Activated T-helper 2 cell treated with anti-CD3 and anti-CD28 coated beads, Interferon-gamma antibody, Interleukin-2, Interleukin-4, amounts not matched to agents 10 μg/mL and 5 μg/mL and 100 μg/mL, durations not matched to agents 14 hours and 24 hours and 36 hours (primary cell): ENCODE data around the gene PTER. TPM values are rescaled to one million over a fixed set of nuclear protein-coding genes. Genes with fewer than 3 reads are reported as not detected.

ENCODE experiments used
- DNase-seq: peaks from one replicate; pipeline ENCODE4 v3.0.0; 2021; ENCODE audit warnings: low spot score
- H3K27ac Mint-ChIP-seq: one replicate; pipeline ENCODE4 v1.8.0; 2021; ENCODE audit warnings: mixed read lengths
- H3K27me3 Mint-ChIP-seq: one replicate; pipeline ENCODE4 v1.8.0; 2021; ENCODE audit warnings: low read depth, mixed read lengths
- H3K36me3 Mint-ChIP-seq: one replicate; pipeline ENCODE4 v1.8.0; 2021; ENCODE audit warnings: low read depth, mixed read lengths
- H3K4me1 Mint-ChIP-seq: one replicate; pipeline ENCODE4 v1.8.0; 2021; ENCODE audit warnings: low read depth, mixed read lengths
- H3K4me3 Mint-ChIP-seq: one replicate; pipeline ENCODE4 v1.8.0; 2021; ENCODE audit warnings: low read depth, mild to moderate bottlenecking, moderate library complexity, mixed read lengths
- H3K9me3 Mint-ChIP-seq: one replicate; pipeline ENCODE4 v1.8.0; 2021; ENCODE audit warnings: mixed read lengths
- intact Hi-C: fragments of 100-400 bp; cut with micrococcal nuclease; formaldehyde crosslinking; loops from one replicate; pipeline ENCODE4 v1.15.1; 2023
- total RNA-seq: library from RNA; stranded (reverse); gene quantifications from 2 replicates; pipeline ENCODE4 v1.2.3, GENCODE V29; 2022

PTER gene
- total RNA-seq, 1 donor from 2014 or later, result 19.9 TPM

- no peaks in the 10 kb centered on the region for H3K9me3 Mint-ChIP-seq
- intact Hi-C loops, result loop anchor here (2.0 kb wide), 1 partner anchor 84 kb away; the partner anchor contains the start of gene PTER
- H3K27me3 Mint-ChIP-seq, result peaks cover 52% of the 10 kb centered on the region
- H3K4me3 Mint-ChIP-seq, result peak overlapping the region; percentile 30
- H3K4me1 Mint-ChIP-seq, result peaks cover 4% of the 10 kb centered on the region
- DNase-seq, result peak; percentile 11
- no peak overlapping the region for H3K27ac Mint-ChIP-seq
- peaks cover 3% of the 10 kb centered on the region for H3K36me3 Mint-ChIP-seq
Observed at GRCh38 chr10:16520900-16521299, 84.1 kb downstream of the PTER start.

GRCh38 chr10:16521311-16522016 lies 84.7 kb downstream of the PTER start, which contains the start of gene C1QL3:
Gene C1QL3 (minus strand): TSS chr10:16521879. CDS start chr10:16521065, 814 bp downstream.
- Mint-ChIP-seq H3K36me3 (peaks cover 3% of the 10 kb centered on the region), H3K4me1 (peaks cover 4% of the 10 kb centered on the region), H3K27me3 (peaks cover 52% of the 10 kb centered on the region), H3K27ac (peak within 1 kb of the TSS; percentile 35), H3K9me3 (no peaks in the 10 kb centered on the region), H3K4me3 (peak within 1 kb of the TSS; percentile 84)
- DNase-seq, result peak; percentile 23
- intact Hi-C loops, result loop anchor here (2.0 kb wide), 1 partner anchor 85 kb away; the partner anchor contains the start of gene PTER

- DNase-seq, result no peak
- no peaks in the 10 kb centered on the region for H3K36me3 Mint-ChIP-seq
- no peak overlapping the region for H3K27ac Mint-ChIP-seq
- intact Hi-C loops, result no loop called here
- no peaks in the 10 kb centered on the region for H3K9me3 Mint-ChIP-seq
- H3K4me1 Mint-ChIP-seq, result no peaks in the 10 kb centered on the region
- H3K4me3 Mint-ChIP-seq, result no peak overlapping the region
- H3K27me3 Mint-ChIP-seq, result peaks cover 31% of the 10 kb centered on the region
Observed at GRCh38 chr10:16527452-16527851, 90.6 kb downstream of the PTER start.

DNA sequence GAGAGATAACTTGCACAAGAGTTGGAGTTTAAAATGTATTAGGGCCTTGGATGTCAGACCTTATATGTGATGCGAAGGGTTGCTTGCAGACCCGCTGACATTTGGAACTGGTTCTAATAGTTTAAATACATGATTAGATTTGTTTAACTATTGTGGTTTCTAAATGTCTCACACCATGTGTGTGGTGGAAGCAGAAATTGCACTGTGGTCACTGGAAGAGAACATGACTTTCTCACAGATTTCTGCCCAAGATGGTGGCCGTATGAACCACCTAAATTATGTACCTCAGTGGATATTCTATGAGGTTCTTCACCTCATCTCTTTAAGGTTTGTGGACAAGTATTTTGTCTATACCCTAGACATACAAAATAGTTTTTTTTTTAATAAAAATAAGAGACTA lies 93.0 kb downstream of the PTER start:
- H3K36me3 Mint-ChIP-seq, result no peaks in the 10 kb centered on the region
- DNase-seq, result no peak
- H3K27ac Mint-ChIP-seq, result no peak overlapping the region
- no peaks in the 10 kb centered on the region for H3K4me1 Mint-ChIP-seq
- H3K9me3 Mint-ChIP-seq, result no peaks in the 10 kb centered on the region
- H3K27me3 Mint-ChIP-seq, result peaks cover 10% of the 10 kb centered on the region
- intact Hi-C loops, result no loop called here
- H3K4me3 Mint-ChIP-seq, result no peak overlapping the region

DNA sequence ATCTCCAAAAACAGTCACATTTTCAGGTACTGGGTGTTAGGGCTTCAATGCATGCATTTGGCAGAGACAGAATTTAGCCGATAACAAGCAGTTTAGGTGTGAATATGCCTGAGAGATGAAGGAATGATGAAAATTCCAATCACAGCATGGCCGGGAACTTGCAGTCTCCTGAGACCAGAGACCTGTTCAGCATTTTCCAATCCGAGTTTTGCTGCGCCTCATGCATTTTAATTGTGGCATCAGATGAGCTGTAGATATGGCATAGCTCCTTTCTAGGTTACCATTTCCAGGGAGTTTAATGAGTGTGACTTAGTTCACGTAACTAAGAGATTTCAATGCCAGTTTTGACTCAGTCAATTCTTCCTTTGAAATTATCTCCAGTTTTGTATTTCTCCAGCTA lies 99.3 kb downstream of the PTER start:
- Mint-ChIP-seq H3K4me3 (no peak overlapping the region), H3K36me3 (no peaks in the 10 kb centered on the region), H3K27ac (no peak overlapping the region), H3K9me3 (no peaks in the 10 kb centered on the region), H3K4me1 (no peaks in the 10 kb centered on the region), H3K27me3 (peaks cover 6% of the 10 kb centered on the region)
- intact Hi-C loops, result no loop called here
- no peak for DNase-seq

DNA sequence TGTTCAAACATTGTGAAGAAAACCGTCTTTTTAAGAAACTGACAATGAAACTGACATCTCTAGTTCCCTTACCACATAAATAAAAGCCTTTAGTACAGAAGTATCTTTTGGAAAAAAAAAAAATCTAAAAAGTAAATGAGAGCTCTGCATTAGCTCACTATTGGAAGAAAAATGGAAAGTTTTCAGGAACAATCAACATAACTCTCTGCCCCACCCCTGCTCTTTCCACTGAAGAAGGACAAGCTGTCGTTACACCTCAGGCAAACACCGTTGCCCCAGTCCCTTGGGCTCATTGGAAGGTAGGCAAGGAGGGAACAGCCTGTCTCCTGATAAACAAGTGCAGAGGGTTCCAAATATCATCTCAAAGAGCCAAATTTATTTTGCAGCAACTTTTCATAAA lies 107.3 kb downstream of the PTER start:
- Mint-ChIP-seq H3K36me3 (no peaks in the 10 kb centered on the region), H3K27ac (no peak overlapping the region), H3K4me3 (no peak overlapping the region), H3K27me3 (peaks cover 4% of the 10 kb centered on the region), H3K9me3 (no peaks in the 10 kb centered on the region), H3K4me1 (no peaks in the 10 kb centered on the region)
- DNase-seq, result no peak
- intact Hi-C loops, result no loop called here

DNA sequence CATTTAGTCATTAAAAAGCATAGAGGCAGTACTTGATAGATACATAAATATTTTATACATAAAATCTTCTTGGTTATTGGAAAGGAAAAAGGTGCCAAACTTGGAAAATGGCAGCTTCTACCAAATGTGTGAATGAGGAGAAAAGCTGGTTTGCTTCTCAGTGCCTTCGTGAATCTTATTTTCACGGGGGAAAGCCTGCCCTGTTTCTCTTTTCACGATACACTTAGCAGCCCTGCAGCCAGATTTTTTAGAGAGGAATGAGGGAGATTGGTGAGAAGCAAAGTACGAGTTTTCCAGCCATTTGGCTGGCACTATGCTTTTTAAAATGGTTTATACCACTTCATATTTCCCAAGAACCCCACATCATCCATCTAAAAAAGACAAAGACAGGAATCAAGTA lies 107.8 kb downstream of the PTER start:
- H3K9me3 Mint-ChIP-seq, result no peaks in the 10 kb centered on the region
- peaks cover 4% of the 10 kb centered on the region for H3K27me3 Mint-ChIP-seq
- intact Hi-C loops, result no loop called here
- no peaks in the 10 kb centered on the region for H3K36me3 Mint-ChIP-seq
- DNase-seq, result no peak
- H3K4me3 Mint-ChIP-seq, result no peak overlapping the region
- no peak overlapping the region for H3K27ac Mint-ChIP-seq
- no peaks in the 10 kb centered on the region for H3K4me1 Mint-ChIP-seq

GRCh38 chr10:16545116-16545736 lies 108.4 kb downstream of the PTER start:
- Mint-ChIP-seq H3K4me1 (no peaks in the 10 kb centered on the region), H3K9me3 (no peaks in the 10 kb centered on the region), H3K4me3 (no peak overlapping the region), H3K27ac (no peak overlapping the region), H3K36me3 (no peaks in the 10 kb centered on the region), H3K27me3 (no peaks in the 10 kb centered on the region)
- no peak for DNase-seq
- intact Hi-C loops, result loop anchor here (5.0 kb wide), 1 partner anchor 643 kb away; no protein-coding TSS in a partner anchor

DNA sequence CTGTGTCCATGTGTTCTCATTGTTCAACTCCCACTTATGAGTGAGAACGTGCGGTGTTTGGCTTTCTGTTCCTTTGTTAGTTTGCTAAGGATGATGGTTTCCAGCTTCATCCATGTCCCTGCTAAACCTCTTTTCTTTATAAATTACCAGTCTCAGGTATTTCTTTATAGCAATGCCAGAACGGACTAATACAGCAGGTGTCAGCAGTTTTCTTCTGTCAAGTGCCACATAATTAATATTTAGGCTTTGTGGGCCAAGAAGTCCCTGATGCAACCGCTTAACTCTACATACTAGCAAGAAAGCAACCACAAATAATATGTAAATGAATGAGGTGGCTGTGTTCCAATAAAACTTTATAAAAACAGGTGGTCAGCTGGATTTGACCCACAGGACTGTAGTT lies 111.2 kb downstream of the PTER start:
- Mint-ChIP-seq H3K27me3 (no peaks in the 10 kb centered on the region), H3K4me1 (no peaks in the 10 kb centered on the region), H3K4me3 (no peak overlapping the region), H3K36me3 (no peaks in the 10 kb centered on the region), H3K9me3 (no peaks in the 10 kb centered on the region), H3K27ac (no peak overlapping the region)
- intact Hi-C loops, result loop anchor here (5.0 kb wide), 1 partner anchor 646 kb away; no protein-coding TSS in a partner anchor
- no peak for DNase-seq

GRCh38 chr10:16559236-16559773 lies 122.5 kb downstream of the PTER start:
- no peak overlapping the region for H3K27ac Mint-ChIP-seq
- DNase-seq, result no peak
- H3K9me3 Mint-ChIP-seq, result no peaks in the 10 kb centered on the region
- H3K27me3 Mint-ChIP-seq, result peaks cover 10% of the 10 kb centered on the region
- intact Hi-C loops, result no loop called here
- no peaks in the 10 kb centered on the region for H3K36me3 Mint-ChIP-seq
- H3K4me1 Mint-ChIP-seq, result no peaks in the 10 kb centered on the region
- H3K4me3 Mint-ChIP-seq, result no peak overlapping the region

DNA sequence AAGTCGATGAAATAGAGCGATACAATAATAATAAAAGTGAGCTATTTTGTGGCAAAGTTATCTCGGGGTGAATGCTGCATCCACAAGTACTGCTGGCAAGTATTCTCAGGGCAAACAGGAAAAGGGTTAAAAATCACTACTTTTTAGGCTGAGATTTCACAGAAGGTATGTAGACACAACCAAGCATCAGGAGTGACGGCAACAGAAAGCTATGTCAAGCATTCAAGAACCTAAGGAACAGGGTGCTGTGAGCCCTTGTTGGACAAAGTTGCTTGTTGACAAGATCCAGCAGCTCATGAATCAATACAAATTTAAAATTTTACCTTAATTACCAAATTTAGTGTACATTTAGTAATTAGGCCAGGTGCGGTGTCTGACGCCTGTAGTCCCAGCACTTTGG lies 126.1 kb downstream of the PTER start:
- Mint-ChIP-seq H3K4me3 (no peak overlapping the region), H3K36me3 (no peaks in the 10 kb centered on the region), H3K27ac (no peak overlapping the region), H3K9me3 (no peaks in the 10 kb centered on the region), H3K4me1 (peaks cover 2% of the 10 kb centered on the region), H3K27me3 (peaks cover 5% of the 10 kb centered on the region)
- intact Hi-C loops, result no loop called here
- DNase-seq, result no peak
